Fibroblast of skin of back (primary cell): ENCODE results near the gene UVRAG.

Experiments
- DNase-seq: peaks from one replicate; pipeline ENCODE4 v3.0.0-alpha.2; 2013

UVRAG gene

DNA sequence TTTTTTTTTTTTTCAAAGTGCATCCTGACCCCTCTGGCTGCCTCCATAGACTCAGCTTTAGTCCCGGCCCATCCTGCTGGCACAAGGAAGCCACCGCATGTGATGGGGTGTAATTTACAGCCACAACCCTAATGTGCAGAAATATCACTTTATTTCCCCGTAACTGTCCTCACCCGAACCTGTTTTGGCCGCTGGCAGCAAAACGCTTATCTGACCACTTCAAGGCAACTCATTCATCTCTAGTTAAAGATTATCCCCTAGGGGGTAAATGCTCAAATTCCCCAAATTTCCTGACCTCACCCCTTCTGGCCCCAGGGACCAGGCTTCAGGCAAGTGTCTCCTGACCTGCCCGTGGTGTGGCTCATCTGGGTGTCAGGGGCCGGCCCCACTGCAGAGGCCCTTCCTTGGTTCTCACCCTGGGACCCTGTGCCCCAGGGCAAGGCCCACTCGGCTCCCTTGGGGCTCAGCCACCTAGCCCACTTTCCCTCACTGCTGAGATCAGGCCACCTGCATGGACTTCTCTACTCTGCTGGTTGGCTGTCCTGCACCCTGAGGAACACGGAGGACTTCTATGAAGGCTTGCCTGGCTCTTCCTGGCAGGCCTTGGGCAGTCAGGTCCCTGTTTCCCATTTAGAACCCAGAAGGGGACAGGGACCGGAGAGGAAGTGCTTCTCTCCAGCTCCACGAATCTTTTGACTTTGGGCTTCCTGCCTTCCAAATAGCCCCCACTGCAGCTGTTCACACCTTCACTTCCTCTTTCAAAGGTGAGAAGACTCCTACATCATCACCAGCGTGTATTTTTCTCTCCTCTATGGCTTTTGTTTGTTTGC lies 337.9 kb downstream of the UVRAG start:
- DNase-seq = no peak

DNA sequence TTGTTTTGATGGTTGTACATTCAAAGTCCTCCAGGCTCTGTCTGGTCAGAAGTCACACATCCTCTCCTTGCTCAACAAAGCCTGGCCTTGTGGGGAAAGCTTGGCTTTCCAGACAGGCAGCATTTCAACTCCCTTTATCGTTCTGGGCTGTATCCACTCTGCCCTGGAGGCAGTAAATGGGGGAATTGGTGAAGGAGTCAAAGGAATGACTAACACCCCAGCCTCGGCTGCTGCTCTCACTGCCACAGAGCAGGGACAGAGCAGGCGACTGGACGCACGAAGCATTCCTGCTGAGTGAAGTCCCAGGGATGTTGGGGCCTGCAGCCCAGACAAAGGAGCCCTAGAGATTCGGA lies 338.5 kb downstream of the UVRAG start:
- peak; percentile 66 for DNase-seq

DNA sequence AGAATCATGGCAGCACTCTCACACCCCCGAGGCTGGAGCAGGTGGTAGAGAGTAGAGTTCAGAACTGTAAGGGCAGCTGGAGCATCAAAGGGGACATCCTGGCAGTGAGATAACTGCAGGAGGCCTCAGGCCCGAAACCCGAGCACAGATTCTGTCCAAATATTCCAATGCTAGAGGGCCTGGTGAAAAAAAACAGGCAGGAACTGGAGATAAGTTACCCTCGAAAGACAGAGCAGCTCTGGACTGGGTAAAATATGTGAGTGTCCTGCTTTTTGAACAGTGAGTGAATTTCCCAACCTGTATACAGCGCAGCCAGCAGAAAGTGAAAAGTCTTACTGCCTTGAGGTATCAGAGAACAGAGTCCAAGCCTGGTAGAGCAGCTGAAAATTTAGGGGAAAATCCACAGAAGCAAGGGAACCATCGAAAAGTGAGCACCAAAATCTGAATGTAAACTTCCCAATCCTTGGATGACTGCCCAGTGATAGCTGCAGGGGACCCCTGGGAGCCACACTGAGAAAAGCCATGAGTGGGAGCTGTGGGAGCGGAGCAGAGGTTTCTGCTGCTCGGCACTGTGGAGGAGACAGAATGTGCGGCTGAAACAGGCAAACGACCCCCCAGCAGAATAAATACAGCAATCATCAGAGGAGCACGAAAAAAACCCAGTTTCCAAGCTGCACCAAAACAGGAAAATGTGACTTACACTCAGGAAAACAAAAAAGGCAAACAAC lies 340.7 kb downstream of the UVRAG start:
- DNase-seq = no peak

DNA sequence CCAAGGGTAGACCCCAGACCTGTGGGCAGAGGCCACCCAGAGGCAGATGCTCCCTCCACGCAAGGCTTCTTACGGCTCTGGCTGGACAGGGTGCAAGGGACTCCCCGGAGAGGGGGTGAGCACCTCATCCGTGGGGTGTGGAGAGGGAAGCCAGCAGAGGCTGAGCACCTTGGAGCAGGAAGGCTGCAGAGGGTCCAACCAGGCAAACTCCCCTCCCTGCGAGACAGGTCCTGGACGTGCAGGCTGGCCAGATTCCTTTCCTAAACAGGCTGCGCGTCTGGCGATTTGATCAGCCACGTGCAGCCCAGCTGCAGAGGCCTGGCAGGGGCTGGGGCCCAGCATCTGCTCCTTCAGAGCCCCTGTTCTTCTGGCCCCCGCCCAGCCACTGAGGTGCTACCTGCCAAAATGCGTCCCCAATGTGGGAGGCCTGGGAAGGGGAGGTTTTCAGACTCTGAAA lies 342.0 kb downstream of the UVRAG start:
- DNase-seq = no peak

DNA sequence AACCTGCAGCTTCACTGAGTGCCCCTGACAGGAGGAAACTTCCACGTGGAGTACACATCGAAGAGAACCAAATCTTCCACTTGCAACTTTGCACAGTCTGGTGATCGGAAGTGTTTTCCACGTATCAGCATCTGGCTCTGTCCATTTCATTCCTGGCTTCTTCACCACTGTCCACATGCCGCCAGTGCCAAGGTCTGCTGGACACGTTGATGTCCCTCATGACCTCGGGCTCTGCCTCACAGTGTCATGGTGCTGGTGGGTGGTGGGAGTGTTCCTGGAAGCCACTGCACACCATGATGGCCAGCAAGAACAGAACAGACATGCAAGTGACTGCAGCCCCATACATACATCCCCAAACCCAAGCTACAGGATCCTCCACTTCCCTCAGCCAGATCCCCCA lies 342.9 kb downstream of the UVRAG start:
- no peak for DNase-seq

DNA sequence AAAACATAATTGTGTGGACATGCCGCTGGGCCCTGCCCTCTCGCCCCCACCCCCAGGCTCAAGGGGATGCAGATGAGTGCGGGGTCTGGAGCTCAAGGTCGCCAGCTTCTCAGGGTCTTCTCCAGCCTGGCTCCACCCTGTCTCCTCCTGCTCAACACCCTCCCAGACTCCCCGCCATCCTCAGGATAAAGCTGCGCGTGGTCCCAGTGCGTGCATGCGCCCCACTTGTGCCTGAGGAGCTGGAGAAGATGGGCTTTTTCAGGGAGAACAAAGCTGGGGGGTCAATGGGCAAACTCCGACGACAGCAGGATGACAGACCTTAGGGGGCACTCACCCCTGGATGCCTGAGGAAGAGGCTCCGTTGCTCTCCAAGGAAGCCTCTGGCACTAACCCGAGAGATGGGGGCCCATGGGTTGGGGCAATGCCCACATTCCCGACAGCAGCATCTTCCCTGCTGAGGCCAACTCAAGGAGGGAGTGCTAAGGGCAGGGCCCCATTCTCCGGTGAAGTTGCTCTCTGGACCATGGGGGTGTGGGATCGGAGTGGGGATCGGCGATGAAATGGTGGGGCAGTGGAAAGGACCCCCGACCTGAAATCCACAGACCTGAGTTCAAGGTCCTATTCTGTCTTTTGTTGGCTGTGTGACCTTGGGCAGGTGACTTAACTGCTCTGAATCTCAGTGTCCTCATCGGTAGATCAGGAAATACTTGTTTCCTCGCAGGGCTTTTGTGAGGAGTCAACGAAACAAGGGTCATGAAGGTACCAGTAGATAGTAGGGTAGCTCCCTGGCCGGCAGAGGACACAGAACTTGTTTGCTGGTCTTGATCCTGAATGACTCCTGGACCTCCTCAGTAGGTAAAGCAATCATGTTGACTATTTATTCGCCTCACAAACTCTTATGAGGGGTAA lies 343.6 kb downstream of the UVRAG start:
- DNase-seq = no peak

DNA sequence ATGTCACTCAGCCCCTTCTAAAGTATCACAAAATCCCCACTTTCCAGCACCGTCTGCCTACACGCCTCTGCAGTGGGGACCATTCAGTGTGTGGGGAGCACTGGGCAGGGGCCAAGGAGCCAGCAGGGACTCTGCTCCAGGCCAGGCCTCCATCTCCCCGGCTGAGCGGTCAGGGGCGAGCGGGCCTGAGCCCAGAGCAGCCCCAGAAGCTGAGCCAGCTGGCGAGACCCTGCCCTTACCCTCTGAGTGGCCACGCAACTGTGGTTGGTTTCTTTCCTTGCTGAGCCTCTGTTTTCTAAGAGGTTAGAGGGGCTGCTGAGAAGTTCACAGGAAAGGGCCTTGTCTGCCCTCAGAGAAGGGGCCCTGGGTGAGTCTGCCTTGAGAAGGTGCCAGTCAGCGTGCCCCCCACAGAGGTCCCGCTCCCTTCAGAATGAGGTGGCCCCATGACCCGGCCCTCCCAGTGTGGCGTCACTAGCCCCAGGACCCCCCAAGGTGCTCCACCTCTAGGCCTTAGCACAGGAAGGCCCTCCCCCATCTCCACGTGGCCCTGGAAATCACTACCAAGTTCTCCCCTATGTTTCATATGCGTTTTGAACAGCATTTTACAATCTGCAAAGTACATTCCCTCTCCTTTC lies 344.4 kb downstream of the UVRAG start:
- DNase-seq = no peak

DNA sequence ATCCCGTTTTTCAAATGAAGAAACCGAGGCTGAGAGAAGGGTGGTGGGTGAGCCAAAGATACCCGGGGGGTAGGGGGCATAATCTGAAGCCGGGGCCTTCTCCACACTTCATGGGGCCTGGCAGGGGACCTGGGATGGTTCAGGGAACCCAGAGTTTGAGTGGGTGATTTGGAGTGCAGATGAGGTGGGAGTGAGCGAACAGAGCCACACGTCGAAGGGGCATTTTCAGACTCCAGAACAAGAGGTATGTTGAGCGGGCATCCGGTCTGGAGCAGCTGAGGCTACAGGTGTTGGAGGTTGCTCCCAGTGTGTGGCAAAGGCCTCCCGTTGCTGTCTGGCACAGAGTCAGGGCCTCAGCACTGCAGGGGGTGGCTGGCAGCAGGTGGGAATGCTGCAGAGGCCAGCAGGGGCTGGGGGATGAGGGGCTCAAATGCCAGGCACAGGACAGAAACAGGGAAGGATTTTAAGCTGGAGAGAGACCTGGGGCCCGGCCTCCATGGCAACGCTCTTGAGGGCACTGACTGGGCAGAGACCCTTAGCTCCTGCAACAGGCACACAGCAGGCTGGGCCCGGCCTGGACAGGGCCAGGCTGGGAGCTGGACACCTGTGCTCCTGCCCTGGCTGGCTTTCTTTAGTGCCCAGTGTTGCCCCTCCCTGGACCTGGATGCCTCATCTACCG lies 345.1 kb downstream of the UVRAG start:
- no peak for DNase-seq

DNA sequence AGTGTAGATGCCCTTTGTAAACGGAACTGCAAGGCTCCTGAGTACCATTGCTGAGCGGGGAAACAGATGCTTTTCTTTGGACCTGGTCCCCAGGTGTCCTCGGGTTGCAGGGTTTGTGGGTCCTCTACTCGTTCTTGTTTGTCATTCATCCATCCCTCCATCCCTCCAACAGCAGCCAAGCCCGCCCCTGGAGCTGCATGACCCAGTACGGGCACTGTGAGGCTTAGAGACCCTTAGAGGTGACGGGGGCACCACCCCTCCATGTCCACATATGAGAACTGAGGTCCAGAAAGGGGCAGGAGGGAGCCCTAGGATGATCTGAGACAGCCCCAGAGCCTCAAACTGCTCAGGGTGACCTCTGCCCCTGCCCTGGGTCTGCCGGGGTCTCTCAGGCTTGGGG lies 345.8 kb downstream of the UVRAG start:
- no peak for DNase-seq

DNA sequence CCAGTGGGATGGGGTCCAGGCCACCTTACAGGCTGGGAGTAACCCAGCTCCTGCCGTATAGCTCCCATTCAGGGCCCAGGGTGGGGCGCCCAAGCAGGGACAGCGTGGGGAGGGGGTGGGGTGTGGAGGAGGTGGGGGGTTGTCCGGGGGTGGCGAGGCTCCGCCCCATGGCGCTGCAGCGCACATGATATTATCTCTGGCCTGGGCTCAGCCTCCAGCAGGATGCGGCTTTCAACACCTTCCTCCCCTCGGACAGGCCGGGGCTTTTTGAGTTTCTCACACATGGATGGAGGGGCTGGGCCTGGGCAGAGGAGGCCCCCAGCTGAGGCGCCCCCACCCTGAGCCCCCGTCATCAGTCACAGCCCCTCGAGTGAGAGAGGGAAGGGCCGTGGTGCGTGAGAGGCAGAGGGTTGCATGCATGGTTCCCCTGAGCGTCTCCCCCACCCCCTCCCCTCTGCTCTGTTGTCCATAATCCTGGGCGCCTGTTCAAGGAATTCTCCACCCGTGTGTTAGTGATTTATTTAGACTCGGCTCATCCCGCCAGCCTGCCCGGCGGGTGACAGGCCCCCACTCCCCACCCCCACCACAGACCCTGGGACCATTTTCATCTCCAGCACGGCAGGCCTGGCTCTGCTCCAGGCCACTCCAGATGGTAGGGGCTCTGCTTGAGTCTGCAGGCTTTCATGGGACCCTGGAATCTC lies 346.4 kb downstream of the UVRAG start:
- DNase-seq = peak; percentile 36

GRCh38 chr11:76162336-76163288 lies 347.6 kb downstream of the UVRAG start:
- DNase-seq = no peak

GRCh38 chr11:76163289-76163880 lies 348.4 kb downstream of the UVRAG start:
- DNase-seq = no peak

- DNase-seq = no peak
These were observed 349.1 kb downstream of the UVRAG start for GRCh38 chr11:76164081-76164480.

DNA sequence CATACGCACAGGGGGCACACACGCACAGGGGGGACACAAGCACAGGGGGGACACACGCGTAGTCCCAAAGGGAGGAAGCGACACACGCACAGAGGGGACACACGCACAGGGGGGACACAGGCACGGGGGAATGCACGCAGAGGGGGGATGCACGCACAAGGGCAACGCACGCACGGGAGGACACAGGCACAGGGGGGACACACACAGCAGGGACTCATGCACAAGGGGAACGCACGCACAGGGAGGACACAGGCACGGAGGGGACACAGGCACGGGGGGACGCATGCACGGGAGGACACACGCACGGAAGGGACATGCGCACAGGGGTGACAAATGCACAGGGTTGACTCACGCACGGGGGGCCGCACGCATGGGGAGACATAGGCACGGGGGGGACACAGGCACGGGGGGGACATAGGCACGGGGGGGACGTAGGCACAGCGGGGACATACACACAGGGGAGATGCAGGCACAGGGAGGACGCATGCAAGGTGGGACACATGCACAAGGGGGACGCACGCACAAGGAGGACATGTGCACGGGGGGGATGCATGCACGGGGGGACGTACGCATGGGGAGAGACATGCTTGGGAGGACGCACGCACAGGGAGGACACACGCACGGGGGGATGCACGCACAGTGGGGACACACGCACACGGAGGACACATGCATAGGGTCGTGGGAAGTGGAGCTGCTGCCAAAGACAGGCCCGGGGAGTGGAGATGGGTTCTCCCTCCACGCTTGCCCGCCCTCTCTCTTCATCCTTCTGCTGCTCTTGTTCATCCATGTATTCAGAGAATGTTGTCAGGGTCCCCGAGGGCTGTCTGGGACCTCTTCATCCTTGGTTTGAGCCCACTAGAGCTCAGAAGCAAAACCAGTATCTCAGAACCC lies 350.1 kb downstream of the UVRAG start:
- DNase-seq = no peak

DNA sequence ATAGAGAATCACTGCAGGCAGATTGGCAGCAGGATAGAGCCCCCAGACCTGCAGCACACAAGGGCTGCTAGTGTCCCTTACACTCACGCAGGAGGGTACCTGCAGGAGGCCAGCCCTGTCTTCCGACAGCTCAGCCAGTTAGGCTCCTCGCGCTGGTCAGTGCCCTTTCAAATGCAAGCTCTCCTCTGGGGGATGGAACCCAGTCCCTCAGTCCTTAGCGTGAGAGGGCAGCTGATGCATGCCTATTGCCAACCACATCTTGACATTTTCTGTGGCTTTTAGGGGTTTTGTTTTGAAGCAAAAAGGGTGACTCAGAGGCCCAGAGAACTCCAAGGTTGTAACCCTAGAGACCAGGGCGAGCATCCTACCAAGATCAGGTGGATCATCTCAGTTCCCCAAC lies 351.3 kb downstream of the UVRAG start:
- DNase-seq = no peak

GRCh38 chr11:76167590-76167989 lies 352.6 kb downstream of the UVRAG start:
- no peak for DNase-seq

DNA sequence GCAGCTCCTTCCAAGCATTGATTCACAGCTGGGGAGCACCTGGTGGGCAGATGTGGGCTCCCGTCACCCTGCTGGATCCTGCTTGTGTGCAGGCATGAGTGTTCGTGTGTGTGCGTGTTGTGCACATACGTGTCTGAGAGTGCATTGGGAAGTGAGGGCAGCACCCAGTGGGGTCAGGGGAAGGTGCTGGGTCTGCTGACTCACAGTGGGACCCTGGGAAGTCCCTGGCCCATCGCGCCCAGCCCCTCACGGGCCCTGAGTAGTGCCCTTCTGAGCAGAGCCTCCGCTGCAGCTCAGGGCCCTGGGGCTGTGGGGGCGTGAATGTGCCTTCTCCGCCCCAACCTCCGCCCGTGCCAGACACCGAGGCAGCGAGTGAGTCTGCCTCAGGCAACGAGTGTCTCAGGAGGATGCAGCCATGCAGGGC lies 354.5 kb downstream of the UVRAG start:
- DNase-seq = no peak

- no peak for DNase-seq
These were observed 355.5 kb downstream of the UVRAG start for GRCh38 chr11:76170468-76170867.

DNA sequence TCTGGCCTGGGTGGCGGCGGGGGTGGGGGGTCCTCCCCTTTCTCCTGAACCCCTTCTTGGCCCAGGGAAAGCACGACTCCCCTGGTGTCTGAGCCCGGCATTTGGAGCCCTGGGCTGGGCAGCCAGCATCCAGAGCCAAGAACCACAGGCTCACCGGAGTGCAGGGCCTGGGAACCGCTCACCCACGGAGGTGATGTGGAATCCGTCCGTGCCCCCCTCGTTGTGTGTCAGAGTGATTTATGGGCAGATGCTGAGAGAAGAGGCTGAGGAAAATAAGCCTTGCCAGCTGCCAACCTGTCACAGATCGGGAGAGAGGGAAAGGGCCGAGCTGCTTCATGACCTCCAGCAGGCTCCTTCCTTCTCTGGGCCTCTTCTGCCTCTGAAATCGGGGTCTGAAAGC lies 357.6 kb downstream of the UVRAG start:
- DNase-seq = no peak
